Keratinocyte (primary cell): Measurements from ENCODE around the gene KTN1.

Experiments used
- CTCF ChIP-seq, 3 experiments: IDR thresholded peaks in 1 of 3; conservative IDR thresholded peaks in 1 of 3; optimal IDR thresholded peaks in 1 of 3; 2 replicates in 2 of 3; 3 replicates in 1 of 3; pipeline versions ENCODE3 to v1.5.1; 2011; ENCODE audit warnings: low read length in 3 of 3, mild to moderate bottlenecking in 3 of 3, moderate library complexity in 2 of 3, control low read depth in 1 of 3, inconsistent platforms in 1 of 3; ENCODE audit not compliant: insufficient read depth in 2 of 3; ENCODE audit errors: extremely low read depth in 1 of 3
- EZH2 ChIP-seq: IDR thresholded peaks from one replicate; pipeline ENCODE4 v1.6.1; 2012; ENCODE audit warnings: inconsistent platforms, mild to moderate bottlenecking, low read length, moderate library complexity

GRCh38 chr14:55628426-55628825, 48.4 kb downstream of the KTN1 start:
- TF ChIP-seq EZH2, result no peak
- TF ChIP-seq CTCF (optimal IDR thresholded peaks at IDR 0.05 in 1 of 3, IDR thresholded peaks at IDR 0.05 in 1 of 3, conservative IDR thresholded peaks at IDR 0.05 in 1 of 3; ENCODE audit: extremely low read depth in 1 of 3, insufficient read depth in 2 of 3, low read length in 3 of 3), result no peak
